IMR-90 (cell line): ENCODE measurements around the gene CAT. TPM values are rescaled to one million over a fixed set of nuclear protein-coding genes. Genes with fewer than 3 reads are reported as not detected.

ENCODE experiments used
- ATAC-seq: fragments of 200-7000 bp; cut with Tn5 transposase; 2 replicates; pipeline ENCODE4 v1.9.1; 2020; ENCODE audit warnings: low read depth, mild to moderate bottlenecking, moderate library complexity
- BruUV-seq: library from RNA; stranded (reverse); fragments of 400-500 nt; replicated peaks from 2 replicates; lab custom pipeline; 2021; lab: Mats Ljungman, UMichigan
- CTCF ChIA-PET: fragments of 300-600 bp; formaldehyde crosslinking; extraction: SDS; loops from one replicate; lab custom pipeline; 2021; ENCODE audit warnings: antibody characterized with exemption; lab: Yijun Ruan, JAX
- POLR2A ChIA-PET: fragments of 300-600 bp; sonication (Branson Sonifier 250); formaldehyde crosslinking; loops from one replicate; lab custom pipeline; 2022; ENCODE audit warnings: antibody characterized with exemption; ENCODE audit not compliant: unreplicated experiment; lab: Charles Lee
- DNase-seq: peaks from one replicate; pipeline ENCODE4 v3.0.0; 2013
- H2AFZ ChIP-seq: replicated peaks from 2 replicates; pipeline ENCODE3; 2013; ENCODE audit warnings: low read length, mild to moderate bottlenecking; ENCODE audit not compliant: poor library complexity
- H2AK5ac ChIP-seq: 2 replicates; pipeline ENCODE4 v1.6.1; 2013; ENCODE audit warnings: low read depth, low read length, inconsistent platforms
- H2AK9ac ChIP-seq: replicated peaks from 2 replicates; pipeline ENCODE3; 2013; ENCODE audit warnings: mild to moderate bottlenecking, low read depth, low read length, moderate library complexity; ENCODE audit not compliant: poor library complexity
- H2BK120ac ChIP-seq: 2 replicates; pipeline ENCODE4 v1.6.1; 2013; ENCODE audit warnings: low read depth, low read length, inconsistent platforms
- H2BK15ac ChIP-seq: 3 replicates; pipeline ENCODE4 v1.6.1; 2013; ENCODE audit warnings: low read depth, low read length, inconsistent platforms
- H2BK20ac ChIP-seq: 2 replicates; pipeline ENCODE4 v1.6.1; 2013; ENCODE audit warnings: low read depth, mild to moderate bottlenecking, inconsistent platforms, low read length, moderate library complexity
- H2BK5ac ChIP-seq: 2 replicates; pipeline ENCODE4 v1.6.1; 2013; ENCODE audit warnings: mild to moderate bottlenecking, low read depth, low read length, inconsistent platforms; ENCODE audit not compliant: poor library complexity, severe bottlenecking
- H3K14ac ChIP-seq: replicated peaks from 2 replicates; pipeline ENCODE4 v1.6.1; 2013; ENCODE audit warnings: low read depth, low read length, inconsistent platforms
- H3K18ac ChIP-seq: 2 replicates; pipeline ENCODE4 v1.6.1; 2013; ENCODE audit warnings: low read depth, low read length, control low read depth
- H3K23ac ChIP-seq: 2 replicates; pipeline ENCODE4 v1.6.1; 2013; ENCODE audit warnings: low read depth, low read length, inconsistent platforms
- H3K27ac ChIP-seq: 2 replicates; pipeline ENCODE4 v1.5.1; 2013; ENCODE audit warnings: mild to moderate bottlenecking, control low read depth, low read length; ENCODE audit not compliant: insufficient read depth
- H3K27me3 ChIP-seq: 2 replicates; pipeline ENCODE4 v1.6.1; 2013; ENCODE audit warnings: low read length; ENCODE audit not compliant: control insufficient read depth, insufficient read depth
- H3K36me3 ChIP-seq: 2 replicates; pipeline ENCODE4 v1.6.1; 2013; ENCODE audit warnings: low read length, mixed read lengths; ENCODE audit not compliant: control insufficient read depth, insufficient read depth
- H3K4ac ChIP-seq: 2 replicates; pipeline ENCODE4 v1.6.1; 2013; ENCODE audit warnings: low read depth, low read length, inconsistent platforms
- H3K4me1 ChIP-seq: 2 replicates; pipeline ENCODE4 v1.6.1; 2013; ENCODE audit warnings: low read length, mixed read lengths; ENCODE audit not compliant: control insufficient read depth, insufficient read depth
- H3K4me2 ChIP-seq: 2 replicates; pipeline ENCODE4 v1.6.1; 2013; ENCODE audit warnings: low read depth, mild to moderate bottlenecking, control low read depth, low read length, moderate library complexity
- H3K4me3 ChIP-seq: 2 replicates; pipeline ENCODE4 v1.5.1; 2013; ENCODE audit warnings: low read depth, mild to moderate bottlenecking, control low read depth, low read length, moderate library complexity; ENCODE audit not compliant: insufficient read depth
- H3K56ac ChIP-seq: 2 replicates; pipeline ENCODE4 v1.6.1; 2013; ENCODE audit warnings: low read length, inconsistent platforms; ENCODE audit not compliant: insufficient read depth; ENCODE audit errors: extremely low read depth
- H3K79me1 ChIP-seq, 2 experiments: 2 replicates each; pipeline ENCODE4 v1.6.1; 2013; ENCODE audit warnings: low read length in 2 of 2, inconsistent platforms in 1 of 2, low read depth in 1 of 2
- H3K9ac ChIP-seq: 2 replicates; pipeline ENCODE4 v1.6.1; 2013; ENCODE audit warnings: low read depth, low read length, control low read depth
- H3K9me1 ChIP-seq: 2 replicates; pipeline ENCODE4 v1.6.1; 2013; ENCODE audit warnings: low read length, inconsistent platforms; ENCODE audit not compliant: insufficient read depth
- H3K9me3 ChIP-seq: 2 replicates; pipeline ENCODE4 v1.6.1; 2013; ENCODE audit warnings: low read length; ENCODE audit not compliant: control insufficient read depth, insufficient read depth
- H4K20me1 ChIP-seq: 2 replicates; pipeline ENCODE4 v1.6.1; 2013; ENCODE audit warnings: low read length, inconsistent platforms; ENCODE audit not compliant: insufficient read depth
- H4K5ac ChIP-seq: 2 replicates; pipeline ENCODE4 v1.6.1; 2013; ENCODE audit warnings: mild to moderate bottlenecking, low read depth, low read length, control low read depth
- H4K8ac ChIP-seq, 2 experiments: 2 replicates each; pipeline ENCODE4 v1.6.1; 2013; ENCODE audit warnings: low read depth in 2 of 2, low read length in 2 of 2, control low read depth in 1 of 2, inconsistent platforms in 1 of 2
- H4K91ac ChIP-seq: 2 replicates; pipeline ENCODE4 v1.6.1; 2013; ENCODE audit warnings: low read depth, low read length, inconsistent platforms; ENCODE audit not compliant: insufficient read depth
- CEBPB ChIP-seq: IDR thresholded peaks from 2 replicates; pipeline ENCODE4 v1.6.1; 2012; ENCODE audit warnings: low read depth, low read length, improper control_type of control experiment
- MAFK ChIP-seq: IDR thresholded peaks from 2 replicates; pipeline ENCODE4 v1.6.1; 2012; ENCODE audit warnings: low read depth, low read length, improper control_type of control experiment
- POLR2A ChIP-seq: IDR thresholded peaks from 2 replicates; pipeline ENCODE4 v1.6.1; 2012; ENCODE audit warnings: mild to moderate bottlenecking, low read depth, low read length
- SMC3 ChIP-seq: fragments of 150-350 bp; IDR thresholded peaks from 2 replicates; pipeline ENCODE4 v1.6.1; 2016; ENCODE audit warnings: low read depth, mild to moderate bottlenecking, antibody characterized with exemption, low read length, moderate library complexity
- WGBS, 2 experiments: methylation state at CpG; one replicate each; pipeline versions ENCODE4 v1.1.5 to v1.1.7; 2013; ENCODE audit warnings: missing lambda C conversion rate in 2 of 2; ENCODE audit not compliant: insufficient read length in 1 of 2; ENCODE audit errors: extremely low coverage in 2 of 2; 5-methylcytosine and 5-hydroxymethylcytosine counted together
- dilution Hi-C: fragments of 300-500 bp; cut with HindIII; formaldehyde crosslinking; loops from one replicate; pipeline ENCODE4 v1.14.3; 2018; ENCODE audit warnings: low sequenced_read_pairs; ENCODE audit not compliant: unreplicated experiment
- in situ Hi-C: fragments of 300-500 bp; cut with MboI; formaldehyde crosslinking; loops from 3 replicates; pipeline ENCODE4 v1.14.3; 2019; ENCODE audit warnings: low sequenced_read_pairs, inconsistent platforms, mixed read lengths
- intact Hi-C: fragments of 100-400 bp; cut with micrococcal nuclease; formaldehyde crosslinking; loops from 2 replicates; pipeline ENCODE4 v1.10.0; 2022
- polyA plus RNA-seq, 3 experiments: library from polyadenylated mRNA; depleted of rRNA; stranded (reverse); fragments of >200 nt; gene quantifications; 2 replicates each; pipeline ENCODE4 v1.2.3, GENCODE V29; 2012; ENCODE audit warnings: low replicate concordance in 1 of 3
- total RNA-seq: library from RNA; depleted of rRNA; stranded (reverse); fragments of >200 nt; gene quantifications from 2 replicates; pipeline ENCODE4 v1.2.3, GENCODE V29; 2012
- TF ChIP-seq, protein P1 (sequence below): conservative IDR thresholded peaks from 2 replicates; pipeline ENCODE4 v1.5.1; 2012; ENCODE audit warnings: mild to moderate bottlenecking, low read depth, low read length, improper control_type of control experiment
- TF ChIP-seq, protein P2 (sequence below): fragments of 150-350 bp; IDR thresholded peaks from 2 replicates; pipeline ENCODE4 v1.6.1; 2016; ENCODE audit warnings: low read depth, mild to moderate bottlenecking, low read length, moderate library complexity, borderline replicate concordance
- TF ChIP-seq, protein P3 (sequence below): fragments of 150-350 bp; IDR thresholded peaks from 2 replicates; pipeline ENCODE4 v1.6.1; 2017; ENCODE audit warnings: mild to moderate bottlenecking, antibody characterized with exemption, low read length, low read depth

The CAT gene
- total and polyA plus RNA-seq, 2 of the 4 experiments (the other 2 are of a cell fraction), result 52.5 to 80.5 TPM

DNA sequence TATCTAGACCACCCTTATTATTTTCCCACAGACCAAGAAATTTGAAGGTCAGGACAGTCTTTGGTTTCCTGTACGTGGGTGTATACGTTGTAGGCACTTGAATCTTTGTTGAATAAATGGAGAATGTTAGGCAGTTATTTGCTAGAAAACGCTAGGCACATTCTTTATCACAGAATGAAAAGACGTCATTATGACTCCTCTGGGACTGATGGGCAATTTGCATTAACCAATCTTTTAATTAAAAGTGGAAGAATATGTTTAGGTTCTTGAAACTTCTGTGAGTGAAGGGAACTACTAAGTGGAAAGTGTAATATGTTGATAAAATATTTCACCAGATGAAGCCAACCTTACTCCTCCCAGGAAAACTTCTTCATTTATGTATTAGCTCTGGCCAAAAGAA, 5.7 kb downstream of the CAT start:
- Histone ChIP-seq H3K9me3 (no peaks in the 10 kb centered on the region), H4K8ac (no peak overlapping the region), H4K5ac (no peak overlapping the region), H3K27ac (no peak overlapping the region), H2AK5ac (no peak overlapping the region), H3K79me1 (peaks cover 21 to 70% of the 10 kb centered on the region in 2 experiments), H3K4me1 (no peaks in the 10 kb centered on the region; the same call in 1 of the 2 replicates), H3K9me1 (peaks cover 14% of the 10 kb centered on the region; the same call in 1 of the 2 replicates), H3K9ac (no peak overlapping the region), H3K4me3 (no peak overlapping the region), H4K91ac (no peak overlapping the region), H3K36me3 (no peaks in the 10 kb centered on the region), H2AFZ (no peak overlapping the region), H3K18ac (no peak overlapping the region), H2BK15ac (no peak overlapping the region), H2BK5ac (no peak overlapping the region), H2BK120ac (no peak overlapping the region), H3K4me2 (no peak overlapping the region), H3K56ac (no peak overlapping the region), H3K27me3 (no peaks in the 10 kb centered on the region), H2BK20ac (no peak overlapping the region), H3K4ac (no peak overlapping the region), H3K14ac (no peak overlapping the region), H2AK9ac (no peak overlapping the region), H3K23ac (no peak overlapping the region), H4K20me1 (peaks cover 11% of the 10 kb centered on the region; the same call in 1 of the 2 replicates)
- dilution Hi-C loops (no loop called here), intact Hi-C loops (no loop called here), in situ Hi-C loops (no loop called here)
- TF ChIP-seq, protein P1, sequence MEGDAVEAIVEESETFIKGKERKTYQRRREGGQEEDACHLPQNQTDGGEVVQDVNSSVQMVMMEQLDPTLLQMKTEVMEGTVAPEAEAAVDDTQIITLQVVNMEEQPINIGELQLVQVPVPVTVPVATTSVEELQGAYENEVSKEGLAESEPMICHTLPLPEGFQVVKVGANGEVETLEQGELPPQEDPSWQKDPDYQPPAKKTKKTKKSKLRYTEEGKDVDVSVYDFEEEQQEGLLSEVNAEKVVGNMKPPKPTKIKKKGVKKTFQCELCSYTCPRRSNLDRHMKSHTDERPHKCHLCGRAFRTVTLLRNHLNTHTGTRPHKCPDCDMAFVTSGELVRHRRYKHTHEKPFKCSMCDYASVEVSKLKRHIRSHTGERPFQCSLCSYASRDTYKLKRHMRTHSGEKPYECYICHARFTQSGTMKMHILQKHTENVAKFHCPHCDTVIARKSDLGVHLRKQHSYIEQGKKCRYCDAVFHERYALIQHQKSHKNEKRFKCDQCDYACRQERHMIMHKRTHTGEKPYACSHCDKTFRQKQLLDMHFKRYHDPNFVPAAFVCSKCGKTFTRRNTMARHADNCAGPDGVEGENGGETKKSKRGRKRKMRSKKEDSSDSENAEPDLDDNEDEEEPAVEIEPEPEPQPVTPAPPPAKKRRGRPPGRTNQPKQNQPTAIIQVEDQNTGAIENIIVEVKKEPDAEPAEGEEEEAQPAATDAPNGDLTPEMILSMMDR, result no peak
- no peak for TF ChIP-seq POLR2A
- TF ChIP-seq CEBPB, result no peak
- TF ChIP-seq SMC3, result no peak
- no peak for TF ChIP-seq MAFK
- TF ChIP-seq, protein P2, sequence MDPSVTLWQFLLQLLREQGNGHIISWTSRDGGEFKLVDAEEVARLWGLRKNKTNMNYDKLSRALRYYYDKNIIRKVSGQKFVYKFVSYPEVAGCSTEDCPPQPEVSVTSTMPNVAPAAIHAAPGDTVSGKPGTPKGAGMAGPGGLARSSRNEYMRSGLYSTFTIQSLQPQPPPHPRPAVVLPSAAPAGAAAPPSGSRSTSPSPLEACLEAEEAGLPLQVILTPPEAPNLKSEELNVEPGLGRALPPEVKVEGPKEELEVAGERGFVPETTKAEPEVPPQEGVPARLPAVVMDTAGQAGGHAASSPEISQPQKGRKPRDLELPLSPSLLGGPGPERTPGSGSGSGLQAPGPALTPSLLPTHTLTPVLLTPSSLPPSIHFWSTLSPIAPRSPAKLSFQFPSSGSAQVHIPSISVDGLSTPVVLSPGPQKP, result no peak
- TF ChIP-seq, protein P3, sequence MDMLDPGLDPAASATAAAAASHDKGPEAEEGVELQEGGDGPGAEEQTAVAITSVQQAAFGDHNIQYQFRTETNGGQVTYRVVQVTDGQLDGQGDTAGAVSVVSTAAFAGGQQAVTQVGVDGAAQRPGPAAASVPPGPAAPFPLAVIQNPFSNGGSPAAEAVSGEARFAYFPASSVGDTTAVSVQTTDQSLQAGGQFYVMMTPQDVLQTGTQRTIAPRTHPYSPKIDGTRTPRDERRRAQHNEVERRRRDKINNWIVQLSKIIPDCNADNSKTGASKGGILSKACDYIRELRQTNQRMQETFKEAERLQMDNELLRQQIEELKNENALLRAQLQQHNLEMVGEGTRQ, result no peak
- no TSS peak for BruUV-seq
- ChIA-PET CTCF (no interaction called here), POLR2A (no interaction called here)
- no peak for DNase-seq
- no peak for ATAC-seq
- WGBS, 2 experiments, result 84% methylated on average over 2 of the region's 4 CpGs; no CpG with 5 or more reads in 1 of the 2 experiments
